Psoas muscle (tissue), 8 donors: ENCODE results near the gene NOS1AP. TPM values are rescaled to one million over a fixed set of nuclear protein-coding genes. Genes with fewer than 3 reads are reported as not detected.

ENCODE experiments used
- ATAC-seq, 4 donors: fragments of 200-7000 bp; cut with Tn5 transposase; one replicate each; pipeline ENCODE4 v1.9.1; 2020; ENCODE audit warnings: moderate library complexity in 3 of 4, mild to moderate bottlenecking in 2 of 4
- DNase-seq, 2 donors: peaks; one replicate each; pipeline ENCODE4 v3.0.0-alpha.2; 2020
- H3K27ac ChIP-seq: fragments of 200-600 bp; one replicate; pipeline ENCODE4 v1.8.0; 2022
- H3K27me3 ChIP-seq, 3 donors: fragments of 200-600 bp in 1 of 3; one replicate each; pipeline versions ENCODE4 v1.6.1 to v1.8.0; 2013 to 2022; ENCODE audit warnings: low read length in 2 of 3, mild to moderate bottlenecking in 2 of 3, moderate library complexity in 1 of 3; ENCODE audit not compliant: insufficient read depth in 3 of 3
- H3K36me3 ChIP-seq, 2 donors: fragments of 200-600 bp in 1 of 2; one replicate each; pipeline versions ENCODE4 v1.6.1 to v1.8.0; 2013 to 2022; ENCODE audit warnings: low read depth in 1 of 2, mild to moderate bottlenecking in 1 of 2, moderate library complexity in 1 of 2; ENCODE audit not compliant: insufficient read depth in 1 of 2
- H3K4me1 ChIP-seq: fragments of 200-600 bp; one replicate; pipeline ENCODE4 v1.8.0; 2022
- H3K4me3 ChIP-seq: fragments of 200-600 bp; one replicate; pipeline ENCODE4 v1.8.0; 2022; ENCODE audit warnings: mild to moderate bottlenecking
- H3K9me3 ChIP-seq: fragments of 200-600 bp; one replicate; pipeline ENCODE4 v1.8.0; 2022
- CTCF ChIP-seq: fragments of 200-600 bp; IDR thresholded peaks from one replicate; pipeline ENCODE4 v1.8.0; 2022; ENCODE audit warnings: antibody characterized with exemption
- WGBS, 3 donors: extraction: QIAGEN DNeasy Blood & Tissue Kit; methylation state at CpG; one replicate each; pipeline versions ENCODE4 v1.1.6 to v1.1.7; 2013; 5-methylcytosine and 5-hydroxymethylcytosine counted together
- intact Hi-C, 2 donors: fragments of 100-400 bp; cut with DNase I; formaldehyde crosslinking; loops; one replicate each; pipeline versions ENCODE4 v1.11.0 to v1.14.2; 2022
- polyA plus RNA-seq, 3 donors: library from polyadenylated mRNA; stranded (reverse); fragments of 200-250 nt; gene quantifications; one replicate each; pipeline ENCODE4 v1.2.3, GENCODE V29; 2013
- total RNA-seq, 4 donors: library from RNA; stranded (reverse); fragmentation: NEBNext Ultra II Directional in 2 of 4; extraction: Animal tissue kit (Norgen Biotek cat#: 25700) in 2 of 4; gene quantifications; one replicate each; pipeline versions ENCODE4 v1.2.1 to v1.2.4, GENCODE V29; 2021 to 2023
- donor health status: healthy with polysubstance abuse.
- donor health status: DM: no; HTN: no; CAD: no; lungs with moderate emphysema.
- donor health status: Bipolar disorder and iron deficiency.
- donor health status: healthy.
- donor health status: DM: yes; HTN: yes; CAD: no.
- donor health status: DM: no; HTN: no; CAD: no.
- donor health status: DM: no; HTN: no; CAD: no.
- donor health status: DM: yes; HTN: yes; CAD: no.

The NOS1AP gene
- total and polyA plus RNA-seq, 7 donors: 0.10 to 0.76 (median 0.18) TPM

- no peak for ATAC-seq
- H3K9me3 ChIP-seq: no peaks in the 10 kb centered on the region
- H3K27me3 ChIP-seq: no peaks in the 10 kb centered on the region
- no peak for DNase-seq
- 17 to 27% (median 27%) methylated on average over 1 of the region's 1 CpG for WGBS, 3 donors
- H3K36me3 ChIP-seq: no peaks in the 10 kb centered on the region
- no peak for TF ChIP-seq CTCF
- no peaks in the 10 kb centered on the region for H3K4me1 ChIP-seq
- no peak overlapping the region for H3K4me3 ChIP-seq
- intact Hi-C loops: no loop called here
- H3K27ac ChIP-seq: no peak overlapping the region
Measured at GRCh38 chr1:162259894-162260455, 190.5 kb downstream of the NOS1AP start.

GRCh38 chr1:162264108-162264507 is 194.6 kb downstream of the NOS1AP start:
- DNase-seq: no peak

GRCh38 chr1:162265983-162266382 is 196.5 kb downstream of the NOS1AP start:
- no peak overlapping the region for H3K4me3 ChIP-seq
- no peak for DNase-seq
- ATAC-seq: no peak
- no peak overlapping the region for H3K27ac ChIP-seq
- WGBS, 3 donors: 80 to 90% (median 86%) methylated on average over 4 of the region's 4 CpGs
- no peak for TF ChIP-seq CTCF
- H3K27me3 ChIP-seq: no peaks in the 10 kb centered on the region
- intact Hi-C loops: no loop called here
- H3K36me3 ChIP-seq: no peaks in the 10 kb centered on the region
- no peaks in the 10 kb centered on the region for H3K4me1 ChIP-seq
- H3K9me3 ChIP-seq: no peaks in the 10 kb centered on the region

More at GRCh38 chr1:162264108-162264507, 194.6 kb downstream of the NOS1AP start:
- intact Hi-C loops: no loop called here
- H3K4me3 ChIP-seq: no peak overlapping the region
- H3K36me3 ChIP-seq: no peaks in the 10 kb centered on the region
- ATAC-seq: no peak
- 73 to 77% (median 77%) methylated on average over 1 of the region's 1 CpG for WGBS, 3 donors
- H3K4me1 ChIP-seq: no peaks in the 10 kb centered on the region
- no peaks in the 10 kb centered on the region for H3K9me3 ChIP-seq
- no peaks in the 10 kb centered on the region for H3K27me3 ChIP-seq
- no peak for TF ChIP-seq CTCF
- no peak overlapping the region for H3K27ac ChIP-seq

- DNase-seq (no peak), ATAC-seq (no peak)
- Histone ChIP-seq H3K9me3 (no peaks in the 10 kb centered on the region), H3K27me3 (no peaks in the 10 kb centered on the region), H3K4me1 (no peaks in the 10 kb centered on the region), H3K27ac (no peak overlapping the region), H3K36me3 (no peaks in the 10 kb centered on the region), H3K4me3 (no peak overlapping the region)
- intact Hi-C loops: no loop called here
- WGBS, 3 donors: 94 to 96% (median 96%) methylated on average over 6 of the region's 6 CpGs
- no peak for TF ChIP-seq CTCF
Measured at GRCh38 chr1:162270016-162270770, 200.7 kb downstream of the NOS1AP start.
